GM12874 (cell line): Measurements from ENCODE around the gene SDF2.

Experiments used
- CTCF ChIP-seq: IDR thresholded peaks from 2 replicates; pipeline ENCODE4 v1.5.1; 2011; ENCODE audit warnings: low read depth, mild to moderate bottlenecking, control low read depth, low read length, moderate library complexity; ENCODE audit not compliant: insufficient read depth

SDF2 gene

GRCh38 chr17:28704219-28704858 is 42.6 kb upstream of the SDF2 start:
- TF ChIP-seq CTCF: no peak

GRCh38 chr17:28703552-28704218 is 42.0 kb upstream of the SDF2 start:
- no peak for TF ChIP-seq CTCF

GRCh38 chr17:28702752-28703150 is 41.0 kb upstream of the SDF2 start:
- no peak for TF ChIP-seq CTCF

- no peak for TF ChIP-seq CTCF
Measured at GRCh38 chr17:28702026-28702751, 40.5 kb upstream of the SDF2 start.

GRCh38 chr17:28700830-28701492 is 39.3 kb upstream of the SDF2 start:
- TF ChIP-seq CTCF: no peak

GRCh38 chr17:28700278-28700677 is 38.6 kb upstream of the SDF2 start:
- no peak for TF ChIP-seq CTCF
